NCI-H2196 treated with DMSO at 0.1 percent for 48 hours (cell line): ENCODE measurements around the gene SCN5A.

Experiments
- DNase-seq: peaks from one replicate; lab custom pipeline; 2025; ENCODE audit not compliant: unreplicated experiment; lab: John Stamatoyannopoulos, UW

Gene SCN5A

GRCh38 chr3:38511546-38511945 lies 137.9 kb downstream of the SCN5A start:
- DNase-seq, result no peak

- no peak for DNase-seq
Observed at GRCh38 chr3:38510631-38511030, 138.9 kb downstream of the SCN5A start.

DNA sequence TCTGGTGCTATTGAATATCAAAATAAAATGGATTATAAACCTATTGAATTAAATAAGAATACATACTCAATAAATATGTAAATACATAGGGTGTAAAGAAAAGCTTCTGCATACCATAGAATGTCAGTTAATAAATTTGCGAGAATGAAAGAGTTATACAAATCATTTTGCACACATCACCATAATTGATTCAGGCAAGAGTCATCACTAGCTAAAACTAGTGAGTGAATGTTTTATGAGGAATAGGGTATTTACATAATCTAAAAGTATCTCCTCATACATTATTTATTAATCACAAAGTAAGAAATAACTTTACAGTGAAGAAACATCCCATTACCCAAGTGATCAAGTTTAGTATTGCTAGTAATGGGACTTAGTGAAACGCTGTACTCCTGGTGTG lies 139.8 kb downstream of the SCN5A start:
- DNase-seq, result no peak

- DNase-seq, result no peak
Observed at GRCh38 chr3:38507120-38507519, 142.4 kb downstream of the SCN5A start.

GRCh38 chr3:38500688-38501417 lies 148.6 kb downstream of the SCN5A start:
- DNase-seq, result no peak
